ENCODE results near the gene LRP1.
A peak's percentile ranks its signal among the peaks of the same experiment; 100 is the strongest.

LRP1 gene

GRCh38 chr12:57177354-57177753 is 49.1 kb downstream of the LRP1 start:
- no peak for DNase-seq

- DNase-seq, result no peak
Observed at GRCh38 chr12:57178213-57178612, 49.9 kb downstream of the LRP1 start.

GRCh38 chr12:57179331-57180086 is 51.2 kb downstream of the LRP1 start:
- DNase-seq, result no peak

DNA sequence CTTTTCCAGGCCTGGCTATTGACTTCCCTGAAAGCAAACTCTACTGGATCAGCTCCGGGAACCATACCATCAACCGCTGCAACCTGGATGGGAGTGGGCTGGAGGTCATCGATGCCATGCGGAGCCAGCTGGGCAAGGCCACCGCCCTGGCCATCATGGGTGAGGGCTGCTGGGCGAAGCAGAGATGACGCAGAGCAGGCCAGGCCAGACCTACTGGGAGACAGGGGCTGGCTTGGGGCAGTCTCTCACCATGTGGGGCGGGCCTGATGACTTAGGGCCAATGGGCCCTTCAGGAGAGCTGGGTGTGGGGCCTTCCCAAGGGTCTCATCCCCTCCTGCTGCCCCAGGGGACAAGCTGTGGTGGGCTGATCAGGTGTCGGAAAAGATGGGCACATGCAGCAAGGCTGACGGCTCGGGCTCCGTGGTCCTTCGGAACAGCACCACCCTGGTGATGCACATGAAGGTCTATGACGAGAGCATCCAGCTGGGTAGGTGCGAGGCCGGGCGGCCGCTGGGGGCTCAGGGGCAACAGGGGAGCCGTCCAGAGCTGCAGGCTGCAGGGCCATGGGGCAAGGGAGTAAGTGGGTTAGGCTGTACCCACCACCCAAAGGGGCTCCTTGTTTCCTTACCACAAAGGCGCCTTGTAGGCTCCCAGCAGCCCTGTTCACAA is 52.2 kb downstream of the LRP1 start:
- DNase-seq, result no peak

- no peak for DNase-seq
Observed at GRCh38 chr12:57181072-57181471, 52.8 kb downstream of the LRP1 start.

DNA sequence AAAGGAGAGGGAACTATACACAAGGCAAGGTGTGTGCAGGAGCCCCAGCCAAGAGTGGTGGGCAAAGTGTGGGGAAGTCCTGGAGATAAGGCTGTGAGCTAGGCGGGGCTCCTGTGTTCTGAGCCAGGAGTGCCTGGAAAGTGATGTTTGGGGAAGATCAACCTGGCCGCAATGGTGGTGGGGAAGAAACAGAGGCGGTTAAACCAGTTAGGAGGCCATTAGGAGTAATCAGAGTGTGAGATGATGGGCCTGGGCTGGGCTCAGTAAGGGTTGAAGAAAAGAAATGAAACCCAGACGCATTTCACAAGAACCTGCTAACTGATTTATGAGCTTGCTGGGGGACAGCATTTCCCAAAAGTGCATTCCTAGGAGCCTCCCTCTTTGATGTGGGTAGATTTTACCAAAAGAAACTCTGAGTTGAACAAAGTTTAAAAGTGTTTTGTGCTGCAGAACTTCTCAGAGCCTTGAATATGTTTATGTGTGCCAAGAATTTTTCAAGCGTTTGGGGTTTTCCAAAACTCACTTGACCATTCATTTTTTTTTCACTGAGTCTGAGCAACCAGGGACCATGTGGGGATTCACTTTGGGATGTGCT is 53.4 kb downstream of the LRP1 start:
- no peak for DNase-seq

- DNase-seq, result peak; percentile 38
Observed at GRCh38 chr12:57182918-57183575, 54.8 kb downstream of the LRP1 start.

DNA sequence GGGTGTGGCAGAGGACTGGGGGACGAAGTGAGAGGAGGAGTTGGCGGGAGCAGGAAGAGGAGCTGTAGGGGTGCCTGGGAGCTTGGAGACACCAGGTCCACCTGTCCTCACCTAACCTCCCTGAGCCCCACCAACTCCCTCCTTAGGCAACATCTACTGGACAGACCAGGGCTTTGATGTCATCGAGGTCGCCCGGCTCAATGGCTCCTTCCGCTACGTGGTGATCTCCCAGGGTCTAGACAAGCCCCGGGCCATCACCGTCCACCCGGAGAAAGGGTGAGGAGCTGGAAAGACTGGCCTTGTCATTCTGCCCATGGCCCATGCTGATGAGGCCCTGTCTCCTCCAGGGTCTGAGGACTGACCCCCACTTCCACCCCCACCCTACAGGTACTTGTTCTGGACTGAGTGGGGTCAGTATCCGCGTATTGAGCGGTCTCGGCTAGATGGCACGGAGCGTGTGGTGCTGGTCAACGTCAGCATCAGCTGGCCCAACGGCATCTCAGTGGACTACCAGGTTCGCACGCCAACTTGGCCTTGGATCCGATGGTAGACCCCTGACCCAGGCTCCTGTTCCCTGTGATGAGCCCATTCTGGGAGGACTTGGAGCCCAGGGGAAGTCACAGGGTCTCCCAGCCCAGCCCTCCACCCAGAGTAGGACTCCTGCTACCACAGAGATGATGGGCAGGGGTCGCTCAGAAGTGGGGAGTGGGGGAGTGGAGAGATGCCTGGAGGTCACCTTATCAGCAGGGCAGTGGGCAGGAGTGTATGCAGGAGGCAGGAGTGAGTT is 55.8 kb downstream of the LRP1 start:
- DNase-seq, result no peak

DNA sequence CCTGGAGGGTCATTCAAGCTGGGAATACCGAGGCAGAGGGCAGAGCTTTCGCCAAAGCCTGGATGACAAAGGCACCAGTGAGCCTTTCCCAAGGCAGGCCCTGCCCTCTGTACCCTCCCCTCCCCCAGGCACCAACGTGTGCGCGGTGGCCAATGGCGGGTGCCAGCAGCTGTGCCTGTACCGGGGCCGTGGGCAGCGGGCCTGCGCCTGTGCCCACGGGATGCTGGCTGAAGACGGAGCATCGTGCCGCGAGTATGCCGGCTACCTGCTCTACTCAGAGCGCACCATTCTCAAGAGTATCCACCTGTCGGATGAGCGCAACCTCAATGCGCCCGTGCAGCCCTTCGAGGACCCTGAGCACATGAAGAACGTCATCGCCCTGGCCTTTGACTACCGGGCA is 57.1 kb downstream of the LRP1 start:
- DNase-seq, result no peak

GRCh38 chr12:57185906-57186508 is 57.7 kb downstream of the LRP1 start:
- DNase-seq, result no peak

- DNase-seq, result no peak
Observed at GRCh38 chr12:57187222-57188089, 59.2 kb downstream of the LRP1 start.

DNA sequence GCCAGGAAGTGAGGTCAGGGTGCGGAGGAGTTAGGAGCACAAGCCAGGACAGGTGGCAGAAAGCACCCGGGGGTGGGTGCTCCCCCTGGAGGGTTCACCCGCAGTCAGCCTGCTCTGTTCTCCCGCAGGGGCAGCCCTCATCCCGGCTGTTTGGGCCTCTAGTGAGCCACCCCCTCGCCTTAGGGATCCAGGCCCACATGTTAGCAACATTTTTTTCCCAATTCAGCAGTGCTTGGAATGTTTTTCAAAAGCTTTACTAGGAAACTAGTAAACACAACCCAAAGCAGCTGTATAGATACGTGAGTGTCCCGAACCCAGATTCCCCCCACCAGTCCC is 59.8 kb downstream of the LRP1 start:
- no peak for DNase-seq

DNA sequence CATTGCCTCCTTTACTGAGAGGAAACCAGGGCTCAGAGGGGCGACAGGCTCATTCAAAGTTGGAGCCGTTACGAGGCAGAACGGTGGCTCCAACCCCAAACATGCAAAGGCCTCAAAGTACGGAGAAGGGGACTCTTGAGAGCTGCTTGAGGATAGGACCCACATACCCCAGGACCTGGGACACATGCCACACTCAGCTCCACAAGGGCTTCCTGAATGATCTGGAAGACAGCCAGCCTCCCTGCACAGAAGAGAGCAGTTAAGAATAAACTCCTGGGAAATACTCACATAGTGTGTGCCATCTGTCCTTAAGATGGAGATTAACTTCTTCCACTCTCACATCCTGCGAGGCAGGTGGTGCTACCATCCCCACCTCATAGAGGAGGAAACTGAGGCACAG is 61.8 kb downstream of the LRP1 start:
- no peak for DNase-seq

DNA sequence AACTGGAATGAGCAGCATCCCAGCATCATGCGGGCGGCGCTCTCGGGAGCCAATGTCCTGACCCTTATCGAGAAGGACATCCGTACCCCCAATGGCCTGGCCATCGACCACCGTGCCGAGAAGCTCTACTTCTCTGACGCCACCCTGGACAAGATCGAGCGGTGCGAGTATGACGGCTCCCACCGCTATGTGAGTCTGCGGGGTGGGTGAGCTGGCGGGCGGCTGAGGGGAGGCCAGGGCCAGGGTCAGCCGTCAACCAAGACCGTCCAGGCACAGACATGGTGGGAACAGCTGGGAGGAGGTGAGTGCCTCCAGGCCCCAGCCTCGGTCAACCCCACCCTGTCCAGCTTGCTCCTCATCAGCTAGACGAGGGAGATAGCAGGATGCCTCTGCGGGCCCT is 62.5 kb downstream of the LRP1 start:
- DNase-seq, result no peak

GRCh38 chr12:57191410-57191809 is 63.1 kb downstream of the LRP1 start:
- no peak for DNase-seq

DNA sequence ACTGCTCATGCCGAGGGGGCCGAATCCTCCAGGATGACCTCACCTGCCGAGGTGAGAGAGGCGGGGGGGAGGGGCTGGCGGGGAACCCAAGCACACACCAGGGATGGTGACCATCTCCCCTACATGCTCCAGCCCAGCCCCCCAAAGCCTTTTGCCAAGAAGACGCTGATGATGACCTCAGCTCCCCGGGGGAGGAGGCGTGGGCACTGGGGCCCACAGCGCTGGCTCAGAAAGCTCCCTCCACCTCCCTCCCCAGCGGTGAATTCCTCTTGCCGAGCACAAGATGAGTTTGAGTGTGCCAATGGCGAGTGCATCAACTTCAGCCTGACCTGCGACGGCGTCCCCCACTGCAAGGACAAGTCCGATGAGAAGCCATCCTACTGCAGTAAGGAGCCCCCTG is 64.6 kb downstream of the LRP1 start:
- no peak for DNase-seq

- no peak for DNase-seq
Observed at GRCh38 chr12:57193706-57194245, 65.5 kb downstream of the LRP1 start.

GRCh38 chr12:57194253-57194652 is 66.0 kb downstream of the LRP1 start:
- DNase-seq, result no peak

GRCh38 chr12:57195186-57195585 is 66.9 kb downstream of the LRP1 start:
- no peak for DNase-seq

DNA sequence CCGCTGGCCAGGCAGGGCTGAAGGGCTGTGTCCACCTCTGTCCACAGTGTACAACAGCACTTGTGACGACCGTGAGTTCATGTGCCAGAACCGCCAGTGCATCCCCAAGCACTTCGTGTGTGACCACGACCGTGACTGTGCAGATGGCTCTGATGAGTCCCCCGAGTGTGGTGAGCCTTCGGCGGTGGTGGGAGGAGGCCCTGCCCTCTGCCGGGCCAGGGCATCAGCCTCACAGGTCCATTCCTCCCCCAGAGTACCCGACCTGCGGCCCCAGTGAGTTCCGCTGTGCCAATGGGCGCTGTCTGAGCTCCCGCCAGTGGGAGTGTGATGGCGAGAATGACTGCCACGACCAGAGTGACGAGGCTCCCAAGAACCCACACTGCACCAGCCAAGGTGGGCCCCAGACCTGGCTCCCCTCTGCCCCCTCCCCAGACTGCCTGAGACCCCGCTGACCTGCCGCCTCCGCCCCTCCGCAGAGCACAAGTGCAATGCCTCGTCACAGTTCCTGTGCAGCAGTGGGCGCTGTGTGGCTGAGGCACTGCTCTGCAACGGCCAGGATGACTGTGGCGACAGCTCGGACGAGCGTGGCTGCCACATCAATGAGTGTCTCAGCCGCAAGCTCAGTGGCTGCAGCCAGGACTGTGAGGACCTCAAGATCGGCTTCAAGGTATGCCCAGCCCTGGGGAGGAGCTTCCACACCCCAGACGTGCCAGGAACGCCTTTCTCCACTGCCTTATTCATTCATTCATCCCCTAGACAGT is 67.5 kb downstream of the LRP1 start:
- DNase-seq, result no peak

DNA sequence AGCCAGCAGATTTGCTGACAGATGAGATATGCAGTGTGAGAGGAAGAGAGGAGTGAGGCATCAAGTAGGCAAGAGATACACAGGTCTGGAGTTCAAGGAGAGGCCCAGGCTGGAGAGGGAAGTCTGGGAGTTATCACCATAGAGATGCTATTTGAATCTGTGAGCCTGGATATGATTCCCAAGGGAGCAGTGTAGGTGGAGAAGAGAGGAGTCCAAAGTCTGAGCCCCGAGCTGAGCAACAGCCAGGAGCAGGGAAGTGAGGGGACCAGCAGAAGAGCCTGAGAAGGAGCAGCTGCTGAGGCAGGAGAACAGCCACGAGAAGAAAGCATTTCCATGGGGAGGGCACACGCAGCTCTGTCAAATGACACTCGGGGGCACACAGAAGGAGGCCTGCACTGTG is 68.2 kb downstream of the LRP1 start:
- no peak for DNase-seq

Measured in NCI-H510A (cell line).